Common myeloid progenitor, CD34-positive (primary cell): ENCODE data around the gene MID1.
"Not testable (repeated sequence)": the region's sequence is repeated elsewhere in the genome, so short reads cannot be mapped to it uniquely, and the experiment has no call there.

Experiments
- CTCF ChIA-PET: fragments of 350-600 bp; sonication (Branson Sonifier 250); formaldehyde crosslinking; loops from one replicate; lab custom pipeline; 2021; ENCODE audit warnings: antibody characterized with exemption; lab: Charles Lee
- POLR2A ChIA-PET: fragments of 350-600 bp; sonication (Branson Sonifier 250); formaldehyde crosslinking; loops from one replicate; lab custom pipeline; 2021; ENCODE audit warnings: antibody characterized with exemption; lab: Charles Lee
- DNase-seq, 3 donors: peaks; one replicate each; pipeline versions ENCODE4 v3.0.0 to v3.0.0-alpha.2; 2013
- H3K27ac ChIP-seq, 2 experiments: 1 replicate in 1 of 2; 2 replicates in 1 of 2; pipeline ENCODE4 v1.7.0; 2013; ENCODE audit warnings: inconsistent platforms in 2 of 2, low read length in 2 of 2, mild to moderate bottlenecking in 2 of 2, low read depth in 1 of 2, moderate library complexity in 1 of 2; ENCODE audit not compliant: severe bottlenecking in 2 of 2, insufficient read depth in 1 of 2, poor library complexity in 1 of 2
- H3K27me3 ChIP-seq, 5 experiments: replicated peaks in 2 of 5; 1 replicate in 3 of 5; 2 replicates in 2 of 5; pipeline versions ENCODE4 v1.6.1 to v1.7.0; 2013; ENCODE audit warnings: low read length in 4 of 5, mild to moderate bottlenecking in 2 of 5, moderate library complexity in 2 of 5, inconsistent platforms in 1 of 5; ENCODE audit not compliant: insufficient read depth in 5 of 5, control insufficient read depth in 4 of 5
- H3K36me3 ChIP-seq, 4 experiments: 1 replicate in 2 of 4; 2 replicates in 2 of 4; pipeline versions ENCODE4 v1.6.1 to v1.7.0; 2013; ENCODE audit warnings: low read length in 3 of 4, control low read depth in 1 of 4, mild to moderate bottlenecking in 1 of 4; ENCODE audit not compliant: control insufficient read depth in 4 of 4, insufficient read depth in 4 of 4
- H3K4me1 ChIP-seq, 4 experiments: 1 replicate in 3 of 4; 2 replicates in 1 of 4; pipeline versions ENCODE4 v1.6.1 to v1.7.1; 2013; ENCODE audit warnings: low read length in 3 of 4, mild to moderate bottlenecking in 3 of 4, control low read depth in 1 of 4, inconsistent platforms in 1 of 4, moderate library complexity in 1 of 4; ENCODE audit not compliant: control insufficient read depth in 4 of 4, insufficient read depth in 4 of 4; ENCODE audit errors: control extremely low read depth in 1 of 4
- H3K4me3 ChIP-seq, 7 experiments: 1 replicate in 4 of 7; 2 replicates in 3 of 7; pipeline versions ENCODE4 v1.5.1 to v1.7.0; 2013; ENCODE audit warnings: mild to moderate bottlenecking in 7 of 7, low read length in 6 of 7, moderate library complexity in 6 of 7, inconsistent platforms in 2 of 7, low read depth in 2 of 7, control low read depth in 1 of 7; ENCODE audit not compliant: insufficient read depth in 4 of 7, control insufficient read depth in 1 of 7; ENCODE audit errors: extremely low read depth in 1 of 7
- H3K9me3 ChIP-seq, 5 experiments: 1 replicate in 4 of 5; 2 replicates in 1 of 5; pipeline versions ENCODE4 v1.6.1 to v1.7.1; 2013; ENCODE audit warnings: low read length in 4 of 5, mild to moderate bottlenecking in 2 of 5, inconsistent platforms in 1 of 5, low read depth in 1 of 5, moderate library complexity in 1 of 5; ENCODE audit not compliant: control insufficient read depth in 4 of 5, insufficient read depth in 2 of 5; ENCODE audit errors: control extremely low read depth in 1 of 5
- WGBS: methylation state at CpG from one replicate; pipeline ENCODE4 v1.1.5; 2013; ENCODE audit not compliant: insufficient coverage; 5-methylcytosine and 5-hydroxymethylcytosine counted together

Gene MID1

DNA sequence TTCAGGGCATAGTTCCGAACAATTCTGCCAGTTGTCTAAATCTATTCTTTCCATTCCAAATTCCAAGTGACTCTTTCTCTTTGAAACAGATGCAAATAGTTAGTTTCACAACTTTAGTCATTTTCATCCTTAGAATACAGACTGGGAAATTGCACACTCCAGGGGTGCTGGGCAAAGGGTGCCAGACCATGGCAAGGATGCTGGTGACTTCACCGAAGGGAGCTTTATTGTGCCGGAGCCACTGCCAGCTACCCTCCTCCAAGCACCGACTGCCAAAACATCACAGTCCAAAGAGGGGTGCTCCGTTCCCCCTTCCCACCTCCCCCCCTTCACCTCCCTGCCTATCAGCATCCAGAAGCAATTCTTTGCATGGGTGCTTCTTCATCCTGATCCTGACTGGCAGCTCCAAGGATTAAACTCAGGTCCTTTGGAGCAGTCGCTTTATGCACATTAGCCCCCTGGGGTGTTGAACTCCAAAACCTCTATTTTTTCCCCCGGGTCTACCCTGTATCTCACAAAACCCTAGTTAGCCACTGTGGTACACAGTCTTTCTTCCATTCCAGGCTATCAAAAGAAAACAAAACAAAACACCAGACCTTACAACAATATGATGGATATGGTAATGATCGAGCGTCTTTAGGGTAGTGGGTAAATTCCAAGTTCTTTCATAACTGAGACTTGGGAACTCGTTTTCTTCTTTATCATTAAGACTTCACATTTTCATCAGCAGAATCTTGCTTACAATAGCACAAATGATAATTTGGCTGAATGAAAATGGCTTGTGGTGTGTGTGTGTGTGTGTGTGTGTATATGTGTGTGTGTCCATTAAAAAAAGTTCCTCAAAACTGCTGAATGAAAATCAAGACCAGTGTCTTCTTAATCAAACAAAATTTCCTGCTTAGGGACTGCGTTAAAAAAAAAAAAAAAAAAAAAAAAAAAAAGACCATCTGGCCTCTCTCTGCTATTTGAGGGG, 28.7 kb downstream of the MID1 start:
- Histone ChIP-seq H3K27me3 (no peaks in the 10 kb centered on the region), H3K4me3 (no peak overlapping the region), H3K27ac (no peak overlapping the region), H3K9me3 (no peaks in the 10 kb centered on the region), H3K36me3 (no peaks in the 10 kb centered on the region), H3K4me1 (no peaks in the 10 kb centered on the region)
- ChIA-PET POLR2A (no interaction called here), CTCF (no interaction called here)
- WGBS: 83% methylated on average over 2 of the region's 11 CpGs
- DNase-seq: no peak

DNA sequence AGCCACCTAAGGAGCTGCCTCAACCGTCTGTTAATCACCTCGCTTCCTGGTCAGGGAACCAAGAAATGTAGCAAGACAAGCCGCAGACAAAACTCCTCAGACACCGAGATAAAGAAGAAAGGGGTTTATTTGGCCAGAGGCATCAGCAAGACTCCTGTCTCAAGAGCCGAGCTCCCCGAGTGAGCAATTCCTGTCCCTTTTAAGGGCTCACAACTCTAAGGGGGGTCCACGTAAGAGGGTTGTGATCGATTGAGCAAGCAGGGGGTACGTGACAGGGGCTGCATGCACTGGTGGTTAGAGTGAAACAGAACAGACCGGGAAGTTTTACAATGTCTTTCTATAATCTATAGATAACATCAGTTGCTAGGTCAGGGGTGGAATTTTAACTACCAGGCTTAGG, 30.6 kb downstream of the MID1 start:
- H3K4me1 ChIP-seq, H3K4me3 ChIP-seq, H3K27me3 ChIP-seq, H3K9me3 ChIP-seq, POLR2A ChIA-PET, CTCF ChIA-PET, H3K36me3 ChIP-seq, DNase-seq, H3K27ac ChIP-seq: not testable (repeated sequence)
- 93% methylated on average over 6 of the region's 10 CpGs for WGBS

DNA sequence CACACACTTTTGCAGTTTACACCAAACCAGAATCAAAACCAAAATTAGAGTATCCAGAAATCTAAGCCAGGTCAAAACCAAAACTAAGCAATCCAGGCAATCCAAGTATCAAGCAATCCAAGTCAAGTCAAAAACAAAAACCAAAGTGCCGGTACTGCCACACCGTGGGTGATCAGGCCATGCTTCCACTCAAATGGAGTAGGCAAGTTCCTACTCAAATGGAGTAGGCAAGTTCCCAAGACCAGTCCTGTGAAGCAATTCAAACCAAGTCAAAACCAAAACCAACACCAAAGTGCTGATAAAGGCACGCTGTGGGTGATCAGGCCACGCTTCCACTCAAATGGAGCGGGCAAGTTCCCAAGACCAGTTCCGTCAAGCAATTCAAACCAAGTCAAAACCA, 31.3 kb downstream of the MID1 start:
- DNase-seq: no peak
- H3K36me3 ChIP-seq: no peaks in the 10 kb centered on the region
- H3K4me3 ChIP-seq: no peak overlapping the region
- WGBS: 90% methylated on average over 5 of the region's 6 CpGs
- peaks cover 0 to 7% (median 3%) of the 10 kb centered on the region in 5 experiments for H3K9me3 ChIP-seq
- POLR2A ChIA-PET: no interaction called here
- H3K4me1 ChIP-seq: no peaks in the 10 kb centered on the region
- CTCF ChIA-PET: no interaction called here
- H3K27ac ChIP-seq: no peak overlapping the region
- no peaks in the 10 kb centered on the region for H3K27me3 ChIP-seq

DNA sequence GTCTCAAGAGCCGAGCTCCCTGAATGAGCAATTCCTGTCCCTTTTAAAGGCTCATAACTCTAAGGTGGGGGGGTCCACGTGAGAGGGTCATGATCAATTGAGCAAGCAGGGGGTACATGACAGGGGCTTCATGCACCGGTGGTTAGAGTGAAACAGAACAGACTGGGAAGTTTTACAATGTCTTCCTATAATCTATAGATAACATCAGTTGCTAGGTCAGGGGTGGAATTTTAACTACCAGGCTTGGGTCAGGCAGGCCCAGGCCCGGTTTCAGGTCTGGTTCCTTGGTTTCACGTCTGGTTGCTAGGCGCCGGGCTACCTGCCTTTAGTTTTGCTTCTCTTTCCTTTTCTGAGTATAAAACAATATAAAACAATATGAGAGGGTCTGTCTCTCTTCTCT, 35.5 kb downstream of the MID1 start:
- H3K27ac ChIP-seq, H3K4me3 ChIP-seq, H3K9me3 ChIP-seq, POLR2A ChIA-PET, H3K36me3 ChIP-seq, CTCF ChIA-PET, H3K4me1 ChIP-seq, H3K27me3 ChIP-seq, DNase-seq: not testable (repeated sequence)
- 83% methylated on average over 1 of the region's 7 CpGs for WGBS

DNA sequence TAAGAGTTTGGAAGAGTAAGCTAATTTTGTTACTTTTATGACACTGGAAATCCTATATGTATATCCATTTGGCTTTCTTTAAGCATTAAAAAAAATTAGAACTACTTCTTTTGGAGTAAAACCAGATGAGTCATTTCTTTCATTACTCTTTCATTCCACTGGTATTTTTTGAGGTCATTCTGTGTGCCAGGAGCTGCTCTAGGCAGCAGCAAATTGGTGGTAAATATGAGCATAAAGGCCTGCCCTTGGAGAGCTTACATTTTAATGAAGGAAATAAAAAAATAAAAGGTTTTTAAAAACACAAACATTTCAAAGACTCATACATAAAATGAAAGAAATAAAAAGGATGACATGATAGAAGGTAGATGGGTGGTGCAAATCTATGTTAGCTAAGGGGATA, 37.4 kb downstream of the MID1 start:
- no peak for DNase-seq
- CTCF ChIA-PET: no interaction called here
- Histone ChIP-seq H3K36me3 (no peaks in the 10 kb centered on the region), H3K9me3 (peaks cover 0 to 7% (median 5%) of the 10 kb centered on the region in 5 experiments), H3K27me3 (no peaks in the 10 kb centered on the region), H3K4me3 (no peak overlapping the region), H3K4me1 (no peaks in the 10 kb centered on the region), H3K27ac (no peak overlapping the region)
- POLR2A ChIA-PET: no interaction called here

DNA sequence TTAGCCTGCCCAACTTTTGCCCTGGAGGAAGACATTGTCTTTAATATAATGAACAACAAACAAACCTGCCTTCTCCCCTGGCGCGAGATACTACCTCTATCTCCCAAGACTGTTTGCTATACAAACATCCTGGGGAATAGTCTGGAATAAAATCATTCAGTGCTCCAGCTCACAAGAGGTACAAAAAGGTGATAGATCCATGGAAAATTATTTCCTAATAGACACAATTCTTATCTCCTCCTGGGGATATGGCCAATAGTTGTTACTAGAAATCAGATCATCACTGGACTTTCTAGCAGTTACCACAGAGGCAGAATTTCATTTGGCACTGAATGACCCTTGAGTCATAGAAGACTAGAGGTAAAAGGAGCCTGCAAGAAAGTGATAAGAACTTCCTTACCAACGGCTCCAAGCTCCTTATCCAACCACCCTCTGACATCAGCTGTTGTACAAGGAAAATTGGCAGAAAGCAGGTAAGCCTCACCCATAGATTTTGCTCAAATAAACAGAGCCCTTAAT, 38.1 kb downstream of the MID1 start:
- POLR2A ChIA-PET: no interaction called here
- Histone ChIP-seq H3K4me1 (no peaks in the 10 kb centered on the region), H3K4me3 (no peak overlapping the region), H3K9me3 (peaks cover 0 to 7% (median 5%) of the 10 kb centered on the region in 5 experiments), H3K27me3 (no peaks in the 10 kb centered on the region), H3K27ac (no peak overlapping the region), H3K36me3 (no peaks in the 10 kb centered on the region)
- DNase-seq: peak in 1 of 3 donors; percentile 6
- CTCF ChIA-PET: no interaction called here
- 40% methylated on average over 1 of the region's 3 CpGs for WGBS
